ENCODE results near the gene DCAKD. TPM values are rescaled to one million over a fixed set of nuclear protein-coding genes. Genes with fewer than 3 reads are reported as not detected.

DCAKD gene
- total RNA-seq, 2 experiments from 2014 or later, result 11.6 to 12.2 TPM

- H3K27me3 ChIP-seq (ENCODE audit: control insufficient read depth in 1 of 2, insufficient read depth in 2 of 2, low read length in 2 of 2), result peaks cover 0 to 10% of the 10 kb centered on the region in 2 experiments
- H3K36me3 ChIP-seq (ENCODE audit: insufficient read depth, low read length), result no peaks in the 10 kb centered on the region
- Mint-ChIP-seq H3K9me3 (no peaks in the 10 kb centered on the region), H3K4me3 (no peak overlapping the region), H3K36me3 (ENCODE audit: low read depth) (no peaks in the 10 kb centered on the region), H3K4me1 (ENCODE audit: low read depth) (no peaks in the 10 kb centered on the region), H3K27me3 (peaks cover 36% of the 10 kb centered on the region), H3K27ac (no peak overlapping the region)
- H3K4me1 ChIP-seq (ENCODE audit: insufficient read depth, low read length), result no peaks in the 10 kb centered on the region
- no peak overlapping the region for H3K27ac ChIP-seq (ENCODE audit: low read depth in 1 of 2, low read length in 2 of 2)
- ChIA-PET CTCF (no interaction called here), POLR2A (no interaction called here)
- no peaks in the 10 kb centered on the region for H3K9me3 ChIP-seq (ENCODE audit: control insufficient read depth in 1 of 2, insufficient read depth in 1 of 2, low read length in 2 of 2)
- DNase-seq, result no peak
- H3K4me3 ChIP-seq (ENCODE audit: low read length), result no peak overlapping the region
- no peak for TF ChIP-seq CTCF (IDR thresholded peaks at IDR 0.05)
- ATAC-seq (ENCODE audit: poor library complexity), result no peak
- intact Hi-C loops (cut with DNase I, micrococcal nuclease), result no loop called here
Measured at GRCh38 chr17:45006927-45007461, 44.4 kb downstream of the DCAKD start.

- no peak overlapping the region for H3K27ac ChIP-seq (ENCODE audit: low read depth in 1 of 2, low read length in 2 of 2)
Measured at GRCh38 chr17:45005700-45006099, 45.7 kb downstream of the DCAKD start.

GRCh38 chr17:45004388-45004787 lies 47.0 kb downstream of the DCAKD start:
- Mint-ChIP-seq H3K4me1 (ENCODE audit: low read depth) (no peaks in the 10 kb centered on the region), H3K36me3 (ENCODE audit: low read depth) (no peaks in the 10 kb centered on the region), H3K4me3 (no peak overlapping the region), H3K27me3 (peaks cover 21% of the 10 kb centered on the region), H3K27ac (no peak overlapping the region), H3K9me3 (peaks cover 2% of the 10 kb centered on the region)
- Histone ChIP-seq H3K36me3 (ENCODE audit: insufficient read depth, low read length) (no peaks in the 10 kb centered on the region), H3K4me3 (ENCODE audit: low read length) (no peak overlapping the region), H3K27me3 (ENCODE audit: control insufficient read depth in 1 of 2, insufficient read depth in 2 of 2, low read length in 2 of 2) (peaks cover 0 to 10% of the 10 kb centered on the region in 2 experiments), H3K27ac (ENCODE audit: low read depth in 1 of 2, low read length in 2 of 2) (no peak overlapping the region), H3K9me3 (ENCODE audit: control insufficient read depth in 1 of 2, insufficient read depth in 1 of 2, low read length in 2 of 2) (peaks cover 0 to 2% of the 10 kb centered on the region in 2 experiments), H3K4me1 (ENCODE audit: insufficient read depth, low read length) (no peaks in the 10 kb centered on the region)
- ATAC-seq (ENCODE audit: poor library complexity) (no peak), DNase-seq (no peak)
- CTCF ChIA-PET, result no interaction called here
- TF ChIP-seq CTCF (IDR thresholded peaks at IDR 0.05), result no peak
- intact Hi-C loops (cut with DNase I, micrococcal nuclease), result no loop called here
- POLR2A ChIA-PET, result no interaction called here

More at GRCh38 chr17:45005700-45006099, 45.7 kb downstream of the DCAKD start:
- POLR2A ChIA-PET, result no interaction called here
- Histone ChIP-seq H3K36me3 (ENCODE audit: insufficient read depth, low read length) (no peaks in the 10 kb centered on the region), H3K4me1 (ENCODE audit: insufficient read depth, low read length) (no peaks in the 10 kb centered on the region), H3K27me3 (ENCODE audit: control insufficient read depth in 1 of 2, insufficient read depth in 2 of 2, low read length in 2 of 2) (peaks cover 0 to 10% of the 10 kb centered on the region in 2 experiments), H3K4me3 (ENCODE audit: low read length) (no peak overlapping the region), H3K9me3 (ENCODE audit: control insufficient read depth in 1 of 2, insufficient read depth in 1 of 2, low read length in 2 of 2) (no peaks in the 10 kb centered on the region)
- DNase-seq (no peak), ATAC-seq (ENCODE audit: poor library complexity) (no peak)
- intact Hi-C loops (cut with DNase I, micrococcal nuclease), result no loop called here
- Mint-ChIP-seq H3K36me3 (ENCODE audit: low read depth) (no peaks in the 10 kb centered on the region), H3K4me1 (ENCODE audit: low read depth) (no peaks in the 10 kb centered on the region), H3K9me3 (no peaks in the 10 kb centered on the region), H3K27ac (no peak overlapping the region), H3K4me3 (no peak overlapping the region), H3K27me3 (peaks cover 29% of the 10 kb centered on the region)
- CTCF ChIA-PET, result no interaction called here
- TF ChIP-seq CTCF (IDR thresholded peaks at IDR 0.05), result no peak

Data from CD4-positive, alpha-beta T cell (primary cell).